Measurements from ENCODE around the gene TCHH.

TCHH gene

DNA sequence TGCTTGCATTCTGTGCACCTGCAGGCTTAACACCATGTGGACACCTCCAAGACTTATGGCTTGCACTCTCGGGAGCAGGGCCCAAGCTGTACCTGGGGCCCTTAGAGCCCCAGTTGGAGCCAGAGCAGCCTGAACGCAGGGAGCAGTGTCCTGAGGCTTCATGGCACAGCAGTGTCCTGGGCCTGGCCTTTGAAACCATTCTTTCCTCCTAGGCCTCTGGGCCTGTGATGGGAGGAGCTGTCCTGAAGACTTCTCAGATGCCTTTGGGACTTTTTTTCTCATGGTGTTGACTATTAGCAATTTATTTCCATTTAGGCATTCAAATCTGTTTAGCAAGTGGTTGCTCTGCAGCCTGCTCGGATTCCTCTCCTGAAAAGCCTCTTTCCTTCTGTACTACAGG, 32.8 kb upstream of the TCHH start:
- TF ChIP-seq TEAD4 (IDR thresholded peaks at IDR 0.05) (no peak), YY1 (IDR thresholded peaks at IDR 0.05; ENCODE audit: low read depth) (no peak), TCF12 (IDR thresholded peaks at IDR 0.05; ENCODE audit: low read depth) (no peak)

GRCh38 chr1:152145769-152146168, 30.5 kb upstream of the TCHH start:
- TF ChIP-seq FOXM1 (IDR thresholded peaks at IDR 0.05; ENCODE audit: borderline replicate concordance, low read depth) (no peak), TCF12 (IDR thresholded peaks at IDR 0.05; ENCODE audit: low read depth) (no peak), EP300 (IDR thresholded peaks at IDR 0.05; ENCODE audit: borderline replicate concordance) (no peak), TEAD4 (IDR thresholded peaks at IDR 0.05) (no peak), CEBPB (IDR thresholded peaks at IDR 0.05) (no peak), NFIC (IDR thresholded peaks at IDR 0.05) (no peak), RAD21 (IDR thresholded peaks at IDR 0.05; ENCODE audit: low read depth) (no peak), ZBTB7A (IDR thresholded peaks at IDR 0.05; ENCODE audit: low read depth) (no peak), YY1 (IDR thresholded peaks at IDR 0.05; ENCODE audit: low read depth) (no peak)
- TF ChIP-seq, protein P1, sequence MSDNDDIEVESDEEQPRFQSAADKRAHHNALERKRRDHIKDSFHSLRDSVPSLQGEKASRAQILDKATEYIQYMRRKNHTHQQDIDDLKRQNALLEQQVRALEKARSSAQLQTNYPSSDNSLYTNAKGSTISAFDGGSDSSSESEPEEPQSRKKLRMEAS (IDR thresholded peaks at IDR 0.05), result no peak
- TF ChIP-seq, protein P2, sequence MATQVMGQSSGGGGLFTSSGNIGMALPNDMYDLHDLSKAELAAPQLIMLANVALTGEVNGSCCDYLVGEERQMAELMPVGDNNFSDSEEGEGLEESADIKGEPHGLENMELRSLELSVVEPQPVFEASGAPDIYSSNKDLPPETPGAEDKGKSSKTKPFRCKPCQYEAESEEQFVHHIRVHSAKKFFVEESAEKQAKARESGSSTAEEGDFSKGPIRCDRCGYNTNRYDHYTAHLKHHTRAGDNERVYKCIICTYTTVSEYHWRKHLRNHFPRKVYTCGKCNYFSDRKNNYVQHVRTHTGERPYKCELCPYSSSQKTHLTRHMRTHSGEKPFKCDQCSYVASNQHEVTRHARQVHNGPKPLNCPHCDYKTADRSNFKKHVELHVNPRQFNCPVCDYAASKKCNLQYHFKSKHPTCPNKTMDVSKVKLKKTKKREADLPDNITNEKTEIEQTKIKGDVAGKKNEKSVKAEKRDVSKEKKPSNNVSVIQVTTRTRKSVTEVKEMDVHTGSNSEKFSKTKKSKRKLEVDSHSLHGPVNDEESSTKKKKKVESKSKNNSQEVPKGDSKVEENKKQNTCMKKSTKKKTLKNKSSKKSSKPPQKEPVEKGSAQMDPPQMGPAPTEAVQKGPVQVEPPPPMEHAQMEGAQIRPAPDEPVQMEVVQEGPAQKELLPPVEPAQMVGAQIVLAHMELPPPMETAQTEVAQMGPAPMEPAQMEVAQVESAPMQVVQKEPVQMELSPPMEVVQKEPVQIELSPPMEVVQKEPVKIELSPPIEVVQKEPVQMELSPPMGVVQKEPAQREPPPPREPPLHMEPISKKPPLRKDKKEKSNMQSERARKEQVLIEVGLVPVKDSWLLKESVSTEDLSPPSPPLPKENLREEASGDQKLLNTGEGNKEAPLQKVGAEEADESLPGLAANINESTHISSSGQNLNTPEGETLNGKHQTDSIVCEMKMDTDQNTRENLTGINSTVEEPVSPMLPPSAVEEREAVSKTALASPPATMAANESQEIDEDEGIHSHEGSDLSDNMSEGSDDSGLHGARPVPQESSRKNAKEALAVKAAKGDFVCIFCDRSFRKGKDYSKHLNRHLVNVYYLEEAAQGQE (IDR thresholded peaks at IDR 0.05; ENCODE audit: low read depth), result no peak

DNA sequence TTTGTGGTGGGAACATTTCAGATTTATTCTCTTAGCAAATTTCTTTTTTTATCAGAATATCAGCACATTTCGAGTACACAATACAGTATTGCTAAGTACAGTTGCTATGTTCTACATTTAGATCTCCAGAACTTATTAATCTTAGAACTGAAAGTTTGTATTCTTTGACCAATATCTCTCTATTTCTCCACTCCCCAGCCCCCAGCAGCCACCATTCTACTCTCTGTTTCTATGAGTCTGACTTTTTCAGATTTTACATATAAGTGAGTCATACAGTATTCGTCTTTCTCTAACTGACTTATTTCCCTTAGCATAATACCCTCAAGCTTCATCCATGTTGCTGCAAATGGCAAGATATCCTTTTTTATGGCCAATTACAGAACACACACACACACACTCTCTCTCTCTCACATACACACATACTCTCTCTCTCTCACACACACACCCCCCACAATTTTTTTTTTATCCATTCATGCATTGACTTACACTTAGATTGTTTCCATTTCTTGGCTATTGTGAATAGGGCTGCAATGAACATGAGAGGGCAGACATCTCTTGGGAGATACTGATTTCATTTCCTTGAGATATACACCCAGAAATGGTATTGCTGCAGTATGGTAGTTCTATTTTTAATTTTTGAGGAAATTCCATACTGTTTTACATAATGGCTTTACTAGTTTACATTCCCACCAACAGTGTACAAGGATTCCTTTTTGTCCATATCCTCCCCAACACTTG, 28.1 kb upstream of the TCHH start:
- TF ChIP-seq EGR1 (IDR thresholded peaks at IDR 0.05), result no peak
- TF ChIP-seq, protein P1 (IDR thresholded peaks at IDR 0.05), result no peak
- no peak for TF ChIP-seq ZBTB7A (IDR thresholded peaks at IDR 0.05; ENCODE audit: low read depth)
- TF ChIP-seq CEBPB (IDR thresholded peaks at IDR 0.05), result no peak
- no peak for TF ChIP-seq EP300 (IDR thresholded peaks at IDR 0.05; ENCODE audit: borderline replicate concordance)

DNA sequence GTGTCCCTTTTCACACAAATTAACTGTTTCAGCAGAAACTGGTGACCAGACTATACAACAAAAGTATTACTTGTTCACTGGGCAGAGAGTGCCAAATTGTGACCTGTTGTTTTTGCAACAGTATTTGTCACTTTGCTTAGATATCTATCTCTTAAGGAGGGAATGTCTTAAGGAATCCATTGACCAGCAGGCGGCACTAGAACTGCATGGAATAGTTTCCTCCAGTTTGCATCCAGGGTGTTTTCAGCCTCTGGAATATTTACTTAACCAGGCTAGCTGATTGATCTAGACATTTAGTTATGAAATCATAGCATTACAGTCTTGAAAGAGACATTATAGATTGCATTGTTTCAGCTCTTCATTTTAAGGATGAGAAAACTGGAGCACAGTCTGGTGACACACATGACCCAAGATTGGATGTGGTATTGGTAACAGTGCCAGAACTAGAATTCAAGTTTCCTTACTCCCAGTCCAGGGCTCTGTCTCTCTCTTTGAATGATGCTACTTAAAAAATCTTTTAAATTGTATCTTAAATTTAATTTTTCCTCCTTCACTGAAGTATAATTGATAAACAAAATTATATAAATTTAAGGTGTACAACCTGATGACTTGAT, 26.8 kb upstream of the TCHH start:
- TF ChIP-seq TAF1 (IDR thresholded peaks at IDR 0.05; ENCODE audit: low read depth), result no peak
- peak; percentile 84 for TF ChIP-seq RAD21 (IDR thresholded peaks at IDR 0.05; ENCODE audit: low read depth)
- no peak for TF ChIP-seq CEBPB (IDR thresholded peaks at IDR 0.05)

DNA sequence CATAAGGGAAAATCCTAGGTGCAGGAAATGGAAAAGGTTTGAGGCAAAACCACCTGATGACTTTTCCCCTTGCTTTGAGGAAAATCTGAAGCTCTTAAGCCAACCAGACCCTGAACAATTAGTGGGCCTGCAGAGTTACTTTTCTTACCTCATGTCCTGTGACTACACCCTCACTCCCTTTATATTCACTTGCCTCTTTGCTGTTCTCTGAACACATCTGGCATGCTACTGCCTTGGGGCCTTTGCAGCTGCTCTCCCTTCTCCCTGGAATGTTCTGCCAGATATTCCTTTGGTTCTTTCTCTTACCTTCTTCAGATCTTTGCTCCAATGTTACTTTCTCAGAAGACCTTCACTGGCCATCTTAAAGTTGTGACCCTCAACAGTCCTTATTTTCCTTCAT, 22.0 kb upstream of the TCHH start:
- TF ChIP-seq TCF12 (IDR thresholded peaks at IDR 0.05; ENCODE audit: low read depth) (no peak), TEAD4 (IDR thresholded peaks at IDR 0.05) (no peak), CEBPB (IDR thresholded peaks at IDR 0.05) (no peak), CREB1 (IDR thresholded peaks at IDR 0.05; ENCODE audit: low read depth) (no peak), NFIC (IDR thresholded peaks at IDR 0.05) (no peak), TAF1 (IDR thresholded peaks at IDR 0.05; ENCODE audit: low read depth) (no peak), ZBTB7A (IDR thresholded peaks at IDR 0.05; ENCODE audit: low read depth) (no peak), RAD21 (IDR thresholded peaks at IDR 0.05; ENCODE audit: low read depth) (no peak), YY1 (IDR thresholded peaks at IDR 0.05; ENCODE audit: low read depth) (no peak), FOXM1 (IDR thresholded peaks at IDR 0.05; ENCODE audit: borderline replicate concordance, low read depth) (no peak), EP300 (IDR thresholded peaks at IDR 0.05; ENCODE audit: borderline replicate concordance) (no peak), EGR1 (IDR thresholded peaks at IDR 0.05) (no peak)
- TF ChIP-seq, protein P2 (IDR thresholded peaks at IDR 0.05; ENCODE audit: low read depth), result no peak
- TF ChIP-seq, protein P3, sequence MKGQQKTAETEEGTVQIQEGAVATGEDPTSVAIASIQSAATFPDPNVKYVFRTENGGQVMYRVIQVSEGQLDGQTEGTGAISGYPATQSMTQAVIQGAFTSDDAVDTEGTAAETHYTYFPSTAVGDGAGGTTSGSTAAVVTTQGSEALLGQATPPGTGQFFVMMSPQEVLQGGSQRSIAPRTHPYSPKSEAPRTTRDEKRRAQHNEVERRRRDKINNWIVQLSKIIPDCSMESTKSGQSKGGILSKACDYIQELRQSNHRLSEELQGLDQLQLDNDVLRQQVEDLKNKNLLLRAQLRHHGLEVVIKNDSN (IDR thresholded peaks at IDR 0.05), result no peak
- TF ChIP-seq, protein P1 (IDR thresholded peaks at IDR 0.05), result no peak

GRCh38 chr1:152130186-152130585, 14.9 kb upstream of the TCHH start:
- TF ChIP-seq, protein P2 (IDR thresholded peaks at IDR 0.05; ENCODE audit: low read depth), result no peak
- TF ChIP-seq, protein P1 (IDR thresholded peaks at IDR 0.05), result no peak
- no peak for TF ChIP-seq NFIC (IDR thresholded peaks at IDR 0.05)
